ENCODE results near the gene SOST. TPM values are rescaled to one million over a fixed set of nuclear protein-coding genes. Genes with fewer than 3 reads are reported as not detected.
A peak's percentile ranks its signal among the peaks of the same experiment; 100 is the strongest.

The SOST gene
- polyA plus RNA-seq, 5 donors = 0.04 to 0.18 TPM; not detected in 3

GRCh38 chr17:43741636-43742035, 17.0 kb downstream of the SOST start:
- no peak for DNase-seq

- DNase-seq = no peak
Observed at GRCh38 chr17:43740541-43740940, 18.1 kb downstream of the SOST start.

GRCh38 chr17:43737722-43738121, 20.9 kb downstream of the SOST start:
- no peak for DNase-seq

GRCh38 chr17:43736389-43736788, 22.2 kb downstream of the SOST start:
- DNase-seq = no peak

GRCh38 chr17:43734376-43734775, 24.2 kb downstream of the SOST start:
- DNase-seq = no peak

GRCh38 chr17:43733956-43734355, 24.6 kb downstream of the SOST start:
- no peak for DNase-seq

- DNase-seq = no peak
Observed at GRCh38 chr17:43732958-43733357, 25.6 kb downstream of the SOST start.

GRCh38 chr17:43728081-43728480, 30.5 kb downstream of the SOST start:
- DNase-seq = no peak

GRCh38 chr17:43723697-43724359, 34.8 kb downstream of the SOST start:
- no peak for DNase-seq

GRCh38 chr17:43722870-43723665, 35.5 kb downstream of the SOST start:
- no peak for DNase-seq

- DNase-seq = no peak
Observed at GRCh38 chr17:43722269-43722619, 36.3 kb downstream of the SOST start.

- no peak for DNase-seq
Observed at GRCh38 chr17:43721537-43722268, 36.9 kb downstream of the SOST start.

- peak; percentile 79 to 80 for DNase-seq
Observed at GRCh38 chr17:43720311-43721060, 38.1 kb downstream of the SOST start.

- no peak for DNase-seq
Observed at GRCh38 chr17:43719578-43719977, 39.0 kb downstream of the SOST start.

- no peak for DNase-seq
Observed at GRCh38 chr17:43718544-43718943, 40.0 kb downstream of the SOST start.

- DNase-seq = no peak
Observed at GRCh38 chr17:43717913-43718312, 40.7 kb downstream of the SOST start.

GRCh38 chr17:43714465-43715149, 44.0 kb downstream of the SOST start:
- no peak for DNase-seq

- peak in 1 of 2 donors; percentile 37 for DNase-seq
Observed at GRCh38 chr17:43713494-43714162, 45.0 kb downstream of the SOST start.

- DNase-seq = no peak
Observed at GRCh38 chr17:43712397-43712796, 46.2 kb downstream of the SOST start.

- no peak for DNase-seq
Observed at GRCh38 chr17:43710101-43710500, 48.5 kb downstream of the SOST start.

- DNase-seq = no peak
Observed at GRCh38 chr17:43709210-43709609, 49.4 kb downstream of the SOST start.

All from right lung (tissue), 5 donors.